ENCODE measurements around the gene PTPRE.

DNA sequence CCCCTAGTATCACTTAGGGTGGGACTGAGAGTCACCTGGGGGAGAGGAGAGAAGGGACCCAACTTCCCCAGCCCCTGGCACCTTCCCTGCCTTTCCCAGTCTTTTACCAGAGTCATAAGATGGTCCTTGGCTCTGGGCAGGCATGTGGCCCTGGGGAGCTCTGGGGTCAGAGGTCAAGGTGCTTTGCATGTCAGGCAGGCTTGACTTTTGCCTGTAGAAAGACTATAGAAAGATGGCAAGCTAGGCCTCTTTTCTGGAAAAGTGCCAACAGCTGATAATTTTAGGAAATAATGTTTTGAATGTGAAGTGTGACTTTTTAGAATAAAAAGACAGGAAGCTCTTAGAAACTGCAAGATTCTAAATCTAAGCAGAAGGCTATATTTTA, 151.8 kb downstream of the PTPRE start:
- no peak for TF ChIP-seq EZH2 (IDR thresholded peaks at IDR 0.05; ENCODE audit: low read length)
- TF ChIP-seq, protein P1, sequence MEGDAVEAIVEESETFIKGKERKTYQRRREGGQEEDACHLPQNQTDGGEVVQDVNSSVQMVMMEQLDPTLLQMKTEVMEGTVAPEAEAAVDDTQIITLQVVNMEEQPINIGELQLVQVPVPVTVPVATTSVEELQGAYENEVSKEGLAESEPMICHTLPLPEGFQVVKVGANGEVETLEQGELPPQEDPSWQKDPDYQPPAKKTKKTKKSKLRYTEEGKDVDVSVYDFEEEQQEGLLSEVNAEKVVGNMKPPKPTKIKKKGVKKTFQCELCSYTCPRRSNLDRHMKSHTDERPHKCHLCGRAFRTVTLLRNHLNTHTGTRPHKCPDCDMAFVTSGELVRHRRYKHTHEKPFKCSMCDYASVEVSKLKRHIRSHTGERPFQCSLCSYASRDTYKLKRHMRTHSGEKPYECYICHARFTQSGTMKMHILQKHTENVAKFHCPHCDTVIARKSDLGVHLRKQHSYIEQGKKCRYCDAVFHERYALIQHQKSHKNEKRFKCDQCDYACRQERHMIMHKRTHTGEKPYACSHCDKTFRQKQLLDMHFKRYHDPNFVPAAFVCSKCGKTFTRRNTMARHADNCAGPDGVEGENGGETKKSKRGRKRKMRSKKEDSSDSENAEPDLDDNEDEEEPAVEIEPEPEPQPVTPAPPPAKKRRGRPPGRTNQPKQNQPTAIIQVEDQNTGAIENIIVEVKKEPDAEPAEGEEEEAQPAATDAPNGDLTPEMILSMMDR (optimal IDR thresholded peaks at IDR 0.05 in 1 of 3, IDR thresholded peaks at IDR 0.05 in 1 of 3, conservative IDR thresholded peaks at IDR 0.05 in 1 of 3; ENCODE audit: extremely low read depth in 1 of 3, insufficient read depth in 2 of 3, low read length in 3 of 3) = no peak

All from keratinocyte (primary cell).